HG03442 (cell line): Measurements from ENCODE around the gene ADAMTS5.

Experiments
- ATAC-seq: cut with Tn5 transposase; IDR thresholded peaks from one replicate; pipeline ENCODE4 v1.9.1; 2021; ENCODE audit warnings: mild to moderate bottlenecking, moderate library complexity; ENCODE audit not compliant: unreplicated experiment

Gene ADAMTS5

DNA sequence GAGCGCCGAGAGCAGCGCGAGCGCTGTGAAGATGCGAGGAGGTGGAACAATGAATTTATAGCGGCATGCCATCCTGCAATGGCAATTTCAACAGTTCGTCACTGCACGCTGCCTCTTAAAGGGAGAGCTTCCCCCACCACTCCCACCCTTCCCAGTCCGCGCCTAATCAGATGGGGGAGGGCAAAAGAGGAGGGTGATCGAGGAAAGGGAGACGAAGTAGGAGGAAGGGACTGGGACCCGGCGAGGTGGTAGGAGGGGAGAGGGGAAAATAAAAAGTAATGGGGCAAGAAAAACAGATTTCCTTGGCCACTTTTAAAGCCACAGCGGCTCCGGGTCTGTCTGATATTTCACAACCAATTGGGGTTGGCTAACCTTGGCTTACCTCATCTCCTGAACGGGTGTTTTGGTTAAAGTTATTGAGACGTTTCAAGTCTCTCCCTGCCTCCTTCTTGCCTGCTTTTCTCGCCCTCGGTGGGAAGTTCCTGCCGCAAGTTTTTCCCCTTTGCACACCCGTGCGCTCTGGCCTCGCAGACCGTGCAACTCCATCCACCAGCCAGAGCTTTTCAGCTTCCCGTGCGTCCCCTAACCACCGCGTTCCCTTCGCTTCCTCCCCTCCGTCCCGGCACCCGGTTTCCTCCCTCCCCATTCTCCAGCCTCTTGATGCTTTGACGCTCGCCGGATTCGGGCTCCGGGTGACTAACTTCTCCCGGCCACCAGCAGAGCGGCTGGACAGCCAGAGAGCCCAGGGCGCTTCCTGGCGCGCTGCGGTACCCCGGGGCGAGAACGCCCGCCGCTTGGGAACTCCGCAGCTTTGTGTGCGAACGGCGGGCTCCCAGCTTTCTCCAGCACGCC, at the start of gene ADAMTS5:
Gene ADAMTS5 (minus strand): TSS at position 27 of the 852 bp plus-strand sequence. CDS start 697 bp downstream, outside the sequence.
- ATAC-seq, result no peak

DNA sequence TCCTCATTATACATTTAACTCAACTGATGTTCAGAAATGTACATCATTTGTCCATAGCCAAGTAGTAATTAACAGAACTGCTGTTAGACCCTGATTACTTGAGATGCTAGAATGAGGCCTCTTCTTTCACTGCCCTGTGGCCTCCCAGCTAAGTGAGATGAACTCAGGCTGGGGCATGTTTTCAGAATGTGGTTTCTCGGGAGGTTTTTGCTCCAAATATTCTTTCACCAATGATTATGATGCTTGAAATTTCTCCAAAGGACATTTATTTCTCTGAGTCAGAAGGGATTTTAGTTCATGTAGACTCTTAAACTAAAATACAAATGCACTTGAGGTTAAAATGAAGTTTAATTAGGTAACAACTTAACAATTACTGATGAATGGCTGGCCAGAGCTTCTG, 34.6 kb upstream of the ADAMTS5 start:
- no peak for ATAC-seq

DNA sequence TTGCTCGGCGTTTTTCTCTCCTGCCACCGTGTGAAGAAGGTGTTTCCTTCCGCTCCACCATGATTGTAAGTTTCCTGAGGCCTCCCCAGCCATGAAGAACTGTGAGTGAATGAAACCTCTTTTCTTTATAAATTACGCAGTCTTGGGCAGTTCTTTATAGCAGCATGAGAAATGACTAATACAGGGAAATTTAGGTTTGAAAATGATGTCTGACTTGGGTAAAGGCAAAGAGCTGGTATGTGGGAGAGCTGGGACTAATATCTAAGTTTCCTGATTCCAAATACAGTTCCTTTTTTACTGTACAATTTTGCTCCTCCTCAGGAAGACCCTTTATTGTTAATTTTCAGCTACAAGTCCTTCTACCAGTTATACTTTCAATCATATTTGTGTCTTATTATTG, 16.7 kb upstream of the ADAMTS5 start:
- ATAC-seq, result no peak

DNA sequence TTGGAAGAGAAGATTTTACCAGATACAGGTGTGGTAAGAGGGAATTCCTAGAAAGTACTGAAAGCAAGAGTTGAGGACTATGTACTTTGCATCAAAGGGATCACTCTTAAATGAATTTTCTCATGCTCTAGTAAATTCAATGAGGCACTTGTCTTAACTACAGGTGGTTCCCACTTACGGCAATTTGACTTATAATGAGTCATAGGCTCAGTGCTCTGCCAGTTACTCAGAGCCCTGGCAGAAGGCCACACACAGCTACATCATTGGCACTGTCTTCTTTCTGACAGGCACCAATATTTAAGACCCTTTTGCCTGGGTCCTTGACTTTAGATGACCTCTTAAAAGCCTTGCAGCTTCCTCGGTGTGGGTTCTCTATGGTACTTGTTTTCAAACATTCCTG, 15.9 kb upstream of the ADAMTS5 start:
- ATAC-seq, result no peak

DNA sequence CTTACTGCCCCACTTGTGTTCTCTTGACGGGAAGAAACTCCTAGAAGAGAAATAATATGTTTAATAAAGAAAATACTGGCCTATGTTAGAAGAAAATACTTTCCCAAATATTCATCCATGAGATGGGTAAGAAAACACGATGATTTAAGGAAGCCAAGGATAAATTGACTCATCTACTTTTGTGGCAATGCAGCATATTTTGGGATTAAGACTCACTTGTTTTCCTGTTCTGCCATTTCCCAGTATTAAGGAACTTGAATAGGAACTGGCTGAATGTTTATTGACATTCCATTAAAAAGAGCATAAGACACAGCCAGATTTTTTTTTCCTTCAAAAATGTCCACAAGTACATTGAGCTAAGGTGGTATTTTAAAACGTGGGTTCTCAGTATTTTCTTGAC, 10.9 kb upstream of the ADAMTS5 start:
- no peak for ATAC-seq

DNA sequence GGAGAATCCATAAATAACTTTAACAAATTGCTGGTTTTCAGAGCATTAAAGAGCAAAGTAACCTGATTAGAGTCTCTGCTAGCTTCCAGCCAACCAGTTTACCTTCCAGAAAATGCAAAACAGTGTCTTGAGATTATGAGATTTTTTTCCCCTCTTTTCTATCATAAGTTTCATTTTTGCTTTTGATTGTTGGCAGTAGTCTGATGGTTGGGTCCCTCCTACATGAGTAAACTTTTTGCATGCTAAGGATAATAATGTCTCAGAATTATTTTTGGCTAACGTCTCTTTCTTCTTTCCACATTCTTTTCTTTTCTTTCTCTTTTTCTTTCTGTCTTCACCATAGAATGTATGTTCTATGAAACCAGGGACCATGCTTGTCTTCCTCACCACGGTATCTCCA, 6.3 kb upstream of the ADAMTS5 start:
- ATAC-seq, result no peak

DNA sequence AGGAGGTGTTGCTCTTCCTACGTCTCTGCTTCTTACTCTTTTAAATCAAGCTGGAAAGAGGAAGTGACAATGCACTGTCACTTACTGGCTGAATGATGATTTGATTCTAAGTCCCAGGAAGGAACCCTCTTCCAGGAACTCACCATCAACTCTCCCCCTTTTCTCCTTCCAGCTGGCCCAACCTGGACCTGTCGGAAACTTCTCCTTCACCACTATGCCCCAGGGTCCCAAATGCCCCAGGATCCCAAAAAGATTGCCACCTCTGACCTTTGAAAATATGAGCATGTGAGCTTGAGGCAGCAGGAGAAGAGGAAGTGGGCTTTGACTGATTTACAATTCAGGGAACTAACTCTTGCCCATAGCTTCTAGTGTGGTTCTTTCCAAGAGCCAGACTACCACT, 5.3 kb upstream of the ADAMTS5 start:
- no peak for ATAC-seq

DNA sequence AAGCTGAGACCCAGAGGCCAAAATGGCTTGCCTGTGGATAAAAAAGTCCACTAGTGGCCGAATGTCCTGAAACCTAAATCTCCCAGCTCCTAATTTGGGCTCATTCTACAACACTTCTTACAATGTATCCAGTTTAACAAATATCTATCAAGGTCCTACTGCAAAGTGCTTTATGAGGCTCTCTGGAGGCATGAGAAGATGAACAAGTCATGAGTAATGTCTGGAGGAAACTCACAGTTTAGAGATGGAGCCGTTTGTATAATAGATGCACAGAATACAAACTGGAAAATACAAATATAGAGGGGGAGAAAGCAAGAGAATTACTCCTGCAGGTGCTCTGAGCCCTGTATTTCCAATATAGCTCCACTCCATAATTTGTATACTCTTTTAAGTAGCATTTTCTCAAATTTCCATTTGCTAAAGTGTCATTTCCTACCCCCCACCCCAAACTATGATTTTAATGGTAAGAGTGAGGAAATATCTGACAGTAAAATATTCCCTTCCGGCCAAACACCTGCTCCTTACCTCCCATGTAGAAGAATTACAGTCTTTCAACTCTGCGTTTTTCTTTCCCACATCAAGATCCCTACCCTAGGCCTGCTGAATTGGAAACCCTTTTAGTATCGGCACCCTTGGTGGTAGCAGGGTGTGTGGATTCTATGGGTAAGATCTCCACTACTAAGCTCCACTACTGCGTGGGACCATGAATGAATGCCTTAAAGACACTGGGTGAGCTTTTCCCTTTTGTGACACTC, 3.3 kb upstream of the ADAMTS5 start:
- ATAC-seq, result no peak

DNA sequence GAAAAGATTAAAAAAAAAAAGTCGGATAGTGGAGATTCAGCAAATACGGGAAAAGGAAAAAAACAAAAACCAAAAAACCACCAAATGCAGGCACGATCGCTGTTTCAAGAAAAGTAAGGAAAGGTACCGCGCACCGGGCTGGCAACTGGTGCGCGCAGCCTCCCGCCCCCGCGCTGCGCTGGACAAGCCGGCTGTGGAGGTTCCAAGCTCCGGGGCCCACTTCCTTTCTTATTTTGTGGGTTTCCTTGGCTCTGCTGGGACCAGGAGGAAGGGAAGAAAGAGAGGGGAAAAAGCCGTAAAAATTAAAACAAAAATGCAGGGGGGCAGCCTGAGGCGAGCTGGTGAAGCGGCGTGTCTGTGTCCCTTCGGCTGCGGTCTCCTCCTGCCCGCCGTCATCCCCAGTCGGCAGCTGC, 233 bp downstream of the ADAMTS5 start:
- ATAC-seq, result no peak

DNA sequence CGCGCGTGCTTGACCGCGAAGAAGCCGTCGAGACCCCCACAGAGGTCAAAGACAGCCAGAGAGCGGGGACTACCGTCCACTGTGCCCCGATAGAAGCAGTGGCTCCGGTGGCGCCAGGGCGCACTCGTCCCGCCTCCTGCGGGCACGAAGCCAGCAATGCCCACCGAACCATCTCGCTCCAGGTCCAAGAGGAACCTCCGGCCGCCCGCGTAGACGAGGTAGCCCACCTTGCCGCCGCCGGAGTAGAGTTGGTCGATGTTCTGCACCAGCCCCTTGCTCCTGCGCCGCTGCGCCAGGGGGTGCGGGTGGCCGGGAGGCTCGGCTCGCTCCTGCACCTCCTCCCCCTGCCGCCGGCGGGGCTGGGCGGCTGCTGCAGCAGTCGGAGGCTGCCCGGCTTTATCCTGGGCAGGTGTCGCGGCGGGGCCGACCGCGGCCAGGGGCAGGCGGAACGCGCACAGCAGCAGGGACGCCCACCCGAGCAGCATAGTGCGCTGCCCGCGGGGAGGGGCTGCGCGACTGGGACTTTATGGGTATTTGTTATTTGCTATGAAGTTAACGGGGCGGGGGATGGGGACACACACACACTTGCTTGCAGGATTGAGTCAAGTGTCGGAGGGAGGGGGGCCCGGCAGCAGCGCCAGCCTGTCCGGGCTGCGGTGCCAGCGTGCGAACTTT, 844 bp downstream of the ADAMTS5 start:
- ATAC-seq, result no peak

DNA sequence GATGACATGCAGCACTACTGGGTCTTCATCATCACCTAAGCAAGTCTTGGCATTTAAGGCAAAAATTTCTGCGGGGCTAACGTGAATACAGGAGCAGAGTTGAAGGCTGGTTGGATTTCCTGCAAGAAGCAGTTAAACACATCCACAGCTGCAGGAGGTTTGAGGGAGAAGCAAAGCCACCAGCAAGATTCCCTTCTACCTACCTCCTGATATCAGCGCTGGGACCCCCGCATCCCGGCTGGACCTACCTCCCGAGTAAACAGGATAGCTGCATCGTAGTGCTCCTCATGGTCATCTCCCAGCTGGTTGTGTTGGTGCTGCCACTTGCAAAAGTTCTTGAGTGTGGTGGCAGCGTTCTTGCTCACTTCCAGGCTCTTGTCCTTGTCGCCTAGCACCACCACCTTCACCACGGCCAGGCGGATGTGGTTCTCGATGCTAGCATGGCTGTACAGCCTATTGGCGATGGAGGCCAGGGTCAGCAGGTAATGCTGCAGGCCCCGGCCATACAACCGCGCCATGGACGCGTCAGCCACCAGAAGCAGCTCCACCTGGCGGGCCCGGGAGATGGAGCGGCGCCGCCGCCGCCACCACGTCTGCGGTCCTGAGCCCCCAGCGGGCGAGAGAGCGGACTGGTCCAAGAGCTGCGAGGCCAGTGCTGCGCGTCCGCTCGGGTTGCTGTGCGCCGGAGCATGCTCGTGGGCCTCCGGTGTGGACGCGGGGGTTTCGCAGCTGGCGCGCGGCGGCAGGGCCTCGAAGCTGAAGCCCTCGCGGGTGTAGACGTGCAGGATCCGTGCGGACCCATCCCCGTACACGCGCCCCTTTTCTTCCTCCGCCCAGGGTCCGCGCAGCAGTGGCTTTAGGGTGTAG, 1.6 kb downstream of the ADAMTS5 start:
- no peak for ATAC-seq

DNA sequence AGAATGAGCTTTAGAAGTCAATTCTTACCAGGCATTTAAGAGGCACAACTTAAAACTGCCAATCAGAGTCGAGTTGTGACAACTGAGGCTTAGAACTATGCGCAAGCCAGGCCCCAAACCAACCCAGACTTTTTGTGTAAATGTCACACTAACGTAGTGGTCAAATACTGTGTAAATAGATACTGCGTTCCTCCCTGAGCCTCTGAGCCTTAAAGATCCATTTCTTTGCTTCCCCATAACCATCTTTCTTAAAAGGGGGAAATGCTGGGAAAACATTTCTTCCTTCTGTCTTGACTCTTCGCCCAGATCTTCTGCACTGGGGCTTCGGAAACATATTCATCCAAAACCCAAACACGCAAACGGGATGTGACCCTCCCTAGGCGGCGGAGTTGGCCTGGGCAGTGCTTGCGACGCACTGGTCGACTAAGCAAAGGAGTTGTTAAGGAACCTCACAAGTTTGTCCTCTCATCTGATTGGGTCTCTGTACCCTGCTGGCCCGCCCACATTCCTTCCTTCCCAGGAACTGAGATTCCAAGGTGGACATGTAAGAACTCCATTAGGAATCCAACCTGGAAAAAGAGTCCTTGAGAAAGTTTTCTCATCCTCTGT, 2.6 kb downstream of the ADAMTS5 start:
- ATAC-seq, result no peak

DNA sequence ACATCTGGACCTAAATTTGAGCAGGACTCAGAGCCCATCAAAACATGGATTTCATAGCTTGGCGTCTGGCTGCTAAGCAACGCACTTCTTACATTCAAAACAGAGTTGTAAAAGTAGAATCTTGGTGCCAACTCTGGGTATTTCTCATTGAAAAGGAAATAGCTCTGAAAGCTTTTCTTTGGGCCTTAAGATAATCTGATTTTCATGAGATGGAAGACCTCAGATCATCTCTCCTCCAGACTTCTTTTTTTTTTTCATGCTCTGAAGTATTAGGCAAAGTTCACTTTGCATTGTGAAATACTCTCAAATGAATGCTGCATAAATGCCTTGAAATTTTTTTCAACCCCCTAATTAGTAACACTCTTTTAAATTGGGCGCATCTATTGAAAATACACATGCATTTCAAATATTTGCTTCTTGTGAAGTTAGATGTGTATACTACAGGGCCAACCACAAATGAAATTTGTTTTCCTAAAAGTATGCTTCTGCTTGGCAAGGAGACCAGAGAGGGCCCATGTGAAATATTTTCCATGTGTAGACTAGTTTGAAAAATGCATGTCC, 4.2 kb downstream of the ADAMTS5 start:
- ATAC-seq, result no peak

DNA sequence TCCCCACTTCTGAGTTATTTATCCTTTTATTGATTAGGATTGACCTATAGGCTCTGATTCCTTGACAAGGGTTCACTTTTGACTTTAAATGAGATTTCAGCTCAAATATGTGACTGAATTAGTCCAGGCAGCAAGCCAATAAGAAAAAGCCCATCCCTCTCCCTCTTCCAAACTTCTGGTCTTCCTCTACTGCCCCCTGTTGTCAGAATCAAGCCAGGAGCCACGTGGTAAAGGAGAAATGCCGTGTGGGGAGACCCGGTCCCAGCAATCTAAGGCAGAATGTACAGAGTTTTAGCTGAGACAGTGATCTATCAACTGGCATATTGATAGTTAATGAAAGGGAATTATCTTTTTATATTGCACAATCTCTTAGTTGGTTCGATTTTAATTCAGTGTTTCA, 5.2 kb downstream of the ADAMTS5 start:
- ATAC-seq, result no peak

DNA sequence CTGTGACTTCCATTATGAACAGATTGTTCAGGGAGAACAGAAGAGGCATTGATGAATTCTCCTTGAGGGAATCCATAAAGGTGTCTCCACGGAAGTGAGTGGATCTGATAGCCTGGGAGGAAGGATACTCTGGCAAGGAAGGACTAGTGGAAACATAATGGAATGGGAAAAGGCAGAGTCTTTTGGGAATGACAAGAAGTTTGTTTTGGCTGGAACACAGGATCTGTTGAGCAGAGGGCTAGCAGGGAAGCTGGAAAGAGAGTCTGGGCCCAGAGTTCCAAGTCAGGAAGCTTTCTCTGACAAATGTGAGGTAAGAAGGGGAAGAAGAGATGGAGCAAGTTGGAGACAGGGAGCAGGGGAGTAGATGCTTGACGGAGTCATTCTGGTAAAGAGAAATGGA, 8.1 kb downstream of the ADAMTS5 start:
- no peak for ATAC-seq

DNA sequence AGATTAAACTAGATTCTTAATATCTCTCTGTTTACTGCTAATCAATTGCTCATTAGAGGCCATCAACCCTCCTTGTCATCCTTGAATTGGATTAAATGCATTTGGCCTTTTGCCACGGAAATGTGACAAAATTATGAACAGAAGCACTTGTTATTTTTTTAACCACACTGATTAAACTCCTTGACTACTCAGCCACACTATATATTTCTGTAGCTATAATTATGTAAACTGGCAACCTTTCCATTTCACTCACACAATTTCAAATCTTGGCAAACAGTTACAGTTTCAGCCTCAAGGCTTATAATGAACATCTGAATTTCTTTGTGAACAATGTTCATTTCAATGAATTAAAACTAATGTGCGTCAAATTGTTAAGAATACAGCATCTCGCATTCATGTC, 10.1 kb downstream of the ADAMTS5 start:
- ATAC-seq, result no peak

DNA sequence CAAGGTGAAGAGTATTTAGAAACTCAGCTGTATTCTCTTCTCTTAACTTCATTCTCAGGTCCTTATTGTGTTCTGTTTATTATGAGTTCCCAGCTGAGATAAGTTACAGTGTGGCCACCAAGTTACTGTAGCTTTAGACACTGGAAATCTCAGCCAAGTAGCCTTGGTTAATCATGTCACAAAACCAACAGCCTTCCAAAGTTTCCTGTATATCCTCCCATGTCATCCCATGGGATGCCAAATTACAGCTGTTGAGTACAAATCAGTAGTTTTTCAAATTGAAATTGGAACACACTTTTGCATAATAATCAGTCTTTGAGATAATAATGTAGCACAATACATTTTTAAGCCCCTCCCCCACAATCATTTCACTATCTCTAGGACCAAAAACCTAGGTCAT, 10.7 kb downstream of the ADAMTS5 start:
- no peak for ATAC-seq

DNA sequence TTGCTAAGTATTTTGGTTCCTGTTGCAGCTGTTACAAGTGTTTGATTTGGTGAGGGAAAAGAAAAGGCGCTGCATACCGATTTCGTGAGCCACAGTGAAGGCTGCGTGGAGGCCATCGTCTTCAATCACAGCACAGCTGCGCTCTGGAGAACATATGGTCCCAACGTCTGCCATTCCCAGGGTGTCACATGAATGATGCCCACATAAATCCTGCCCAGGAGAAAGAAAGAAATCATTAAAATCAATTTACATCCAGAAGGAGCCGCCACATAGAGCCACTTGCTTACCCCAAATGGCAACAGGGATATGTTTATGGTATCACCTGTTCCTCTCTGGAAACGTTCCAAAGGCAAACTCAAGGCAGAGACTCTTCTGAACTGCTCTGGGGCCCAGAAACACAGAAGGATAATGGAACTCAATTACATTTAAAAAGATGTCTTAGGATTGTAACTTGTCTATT, 12.2 kb downstream of the ADAMTS5 start:
- ATAC-seq, result no peak

DNA sequence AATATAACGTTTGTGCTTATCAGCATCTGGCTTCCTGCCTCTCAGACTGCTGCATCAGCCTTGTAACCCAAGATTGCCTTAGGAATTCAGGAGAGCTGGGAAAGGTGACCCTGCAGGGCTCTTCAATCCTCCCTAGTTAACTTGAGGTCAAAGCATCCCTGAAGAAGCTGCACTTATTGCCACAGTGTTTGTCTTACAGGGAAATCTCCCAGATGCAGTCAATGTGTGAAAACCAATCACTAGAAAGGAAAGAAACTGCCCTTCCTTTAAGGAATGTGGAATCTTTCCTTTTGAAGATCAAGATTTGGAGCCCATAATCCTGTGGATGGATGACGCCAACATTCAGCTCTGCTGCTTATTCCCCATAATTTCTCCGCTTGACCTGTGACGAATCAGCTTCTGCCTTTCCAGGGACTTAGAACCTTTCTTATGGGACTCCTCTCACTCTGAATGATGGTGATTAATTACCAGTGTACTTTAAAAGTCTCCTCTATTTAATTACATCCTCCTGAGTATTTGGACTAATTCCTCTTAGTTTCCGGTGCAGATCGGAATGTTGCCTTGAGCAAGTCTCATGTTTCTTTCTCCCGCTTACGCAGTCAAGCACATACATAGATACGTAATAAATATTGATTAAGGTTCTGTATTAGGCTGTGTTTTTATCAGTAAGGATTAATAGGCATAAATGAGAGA, 14.4 kb downstream of the ADAMTS5 start:
- ATAC-seq, result no peak
